Urinary bladder (tissue), 4 donors: ENCODE results near the gene CTLA4. TPM values are rescaled to one million over a fixed set of nuclear protein-coding genes. Genes with fewer than 3 reads are reported as not detected.
A peak's percentile ranks its signal among the peaks of the same experiment; 100 is the strongest.

Experiments used
- DNase-seq: peaks from one replicate; pipeline ENCODE4 v3.0.0-alpha.2; 2015; ENCODE audit errors: extremely low spot score
- H3K27ac ChIP-seq: one replicate; pipeline ENCODE4 v1.5.1; 2013; ENCODE audit warnings: low read depth, mild to moderate bottlenecking, moderate library complexity
- H3K36me3 ChIP-seq: one replicate; pipeline ENCODE4 v1.6.1; 2013; ENCODE audit warnings: mild to moderate bottlenecking, moderate library complexity; ENCODE audit not compliant: insufficient read depth
- H3K4me1 ChIP-seq: one replicate; pipeline ENCODE4 v1.6.1; 2013; ENCODE audit warnings: mild to moderate bottlenecking, moderate library complexity; ENCODE audit not compliant: insufficient read depth
- H3K4me3 ChIP-seq: one replicate; pipeline ENCODE4 v1.5.1; 2013; ENCODE audit warnings: low read depth, low read length
- WGBS: extraction: QIAGEN DNeasy Blood & Tissue Kit; methylation state at CpG from one replicate; pipeline ENCODE4 v1.1.7; 2013; 5-methylcytosine and 5-hydroxymethylcytosine counted together
- polyA plus RNA-seq: library from polyadenylated mRNA; stranded (reverse); fragments of 200-250 nt; gene quantifications from one replicate; pipeline ENCODE4 v1.2.3, GENCODE V29; 2013
- total RNA-seq: library from RNA; depleted of rRNA; stranded (reverse); fragments of >200 nt; gene quantifications from one replicate; pipeline ENCODE4 v1.2.3, GENCODE V29; 2014
- donor health status: healthy with polysubstance abuse.
- donor health status: healthy.

CTLA4 gene
- total and polyA plus RNA-seq, 2 donors: 0.11 to 0.25 TPM

GRCh38 chr2:203909261-203909967 is 41.8 kb downstream of the CTLA4 start:
- WGBS: 7% methylated on average over 8 of the region's 8 CpGs
- DNase-seq: peak; percentile 57
- no peak overlapping the region for H3K27ac ChIP-seq
- no peaks in the 10 kb centered on the region for H3K36me3 ChIP-seq
- H3K4me1 ChIP-seq: no peaks in the 10 kb centered on the region
- H3K4me3 ChIP-seq: no peak overlapping the region

- H3K4me3 ChIP-seq: no peak overlapping the region
- H3K4me1 ChIP-seq: no peaks in the 10 kb centered on the region
- no peaks in the 10 kb centered on the region for H3K36me3 ChIP-seq
- 50% methylated on average over 5 of the region's 5 CpGs for WGBS
- no peak for DNase-seq
- H3K27ac ChIP-seq: no peak overlapping the region
Observed at GRCh38 chr2:203909974-203910373, 42.4 kb downstream of the CTLA4 start.

GRCh38 chr2:203913947-203914346 is 46.4 kb downstream of the CTLA4 start:
- no peak overlapping the region for H3K4me3 ChIP-seq
- no peaks in the 10 kb centered on the region for H3K4me1 ChIP-seq
- no peaks in the 10 kb centered on the region for H3K36me3 ChIP-seq
- H3K27ac ChIP-seq: no peak overlapping the region
- no peak for DNase-seq
- 84% methylated on average over 8 of the region's 8 CpGs for WGBS

GRCh38 chr2:203914546-203915182 is 47.1 kb downstream of the CTLA4 start:
- Histone ChIP-seq H3K4me3 (no peak overlapping the region), H3K36me3 (no peaks in the 10 kb centered on the region), H3K4me1 (no peaks in the 10 kb centered on the region), H3K27ac (no peak overlapping the region)
- 72% methylated on average over 8 of the region's 8 CpGs for WGBS
- no peak for DNase-seq

GRCh38 chr2:203915256-203915655 is 47.7 kb downstream of the CTLA4 start:
- H3K36me3 ChIP-seq: no peaks in the 10 kb centered on the region
- H3K4me3 ChIP-seq: no peak overlapping the region
- no peak for DNase-seq
- no peaks in the 10 kb centered on the region for H3K4me1 ChIP-seq
- 68% methylated on average over 7 of the region's 7 CpGs for WGBS
- H3K27ac ChIP-seq: no peak overlapping the region

GRCh38 chr2:203916756-203917155 is 49.2 kb downstream of the CTLA4 start:
- Histone ChIP-seq H3K27ac (no peak overlapping the region), H3K36me3 (no peaks in the 10 kb centered on the region), H3K4me1 (no peaks in the 10 kb centered on the region), H3K4me3 (no peak overlapping the region)
- DNase-seq: no peak

- WGBS: 47% methylated on average over 7 of the region's 7 CpGs
- H3K36me3 ChIP-seq: no peaks in the 10 kb centered on the region
- no peaks in the 10 kb centered on the region for H3K4me1 ChIP-seq
- no peak for DNase-seq
- H3K27ac ChIP-seq: no peak overlapping the region
- H3K4me3 ChIP-seq: no peak overlapping the region
Observed at GRCh38 chr2:203918264-203918663, 50.7 kb downstream of the CTLA4 start.

GRCh38 chr2:203918839-203919238 is 51.3 kb downstream of the CTLA4 start:
- H3K4me3 ChIP-seq: no peak overlapping the region
- no peak for DNase-seq
- no peaks in the 10 kb centered on the region for H3K4me1 ChIP-seq
- WGBS: 66% methylated on average over 3 of the region's 3 CpGs
- H3K27ac ChIP-seq: no peak overlapping the region
- H3K36me3 ChIP-seq: no peaks in the 10 kb centered on the region

Other genes starting within 250 kb of the CTLA4 start
- gene CD28, start 161.1 kb upstream of the CTLA4 start, total RNA-seq: 6.1 TPM
- 0.33 TPM for gene CD28, start 161.1 kb upstream of the CTLA4 start, polyA plus RNA-seq
- 0.21 TPM for gene ICOS, start 69.0 kb downstream of the CTLA4 start, total RNA-seq
- 0.14 TPM for gene ICOS, start 69.0 kb downstream of the CTLA4 start, polyA plus RNA-seq